GM12892 (cell line): ENCODE data around the gene MEIKIN.

Experiments used
- POLR2A ChIP-seq: IDR thresholded peaks from 2 replicates; pipeline ENCODE4 v1.6.1; 2011; ENCODE audit warnings: low read depth, low read length, control low read depth
- POLR2AphosphoS5 ChIP-seq: IDR thresholded peaks from 2 replicates; pipeline ENCODE4 v1.6.1; 2011; ENCODE audit warnings: low read depth, low read length, control low read depth

GRCh38 chr5:131943916-131944315 lies 1.5 kb downstream of the MEIKIN start:
- TF ChIP-seq POLR2A (no peak), POLR2AphosphoS5 (no peak)
